Esophagus muscularis mucosa (tissue), 3 donors: ENCODE measurements around the gene STX8.

Experiments used
- CTCF ChIP-seq, 3 experiments: fragments of 200-600 bp in 2 of 3; fragments of 450-650 bp in 1 of 3; sonication (generic) in 2 of 3; IDR thresholded peaks; one replicate each; pipeline ENCODE4 v1.5.1; 2017 to 2019; ENCODE audit warnings: antibody characterized with exemption in 3 of 3, mild to moderate bottlenecking in 2 of 3, moderate library complexity in 1 of 3
- POLR2AphosphoS5 ChIP-seq, 2 donors: sonication (generic); formaldehyde crosslinking; IDR thresholded peaks; one replicate each; pipeline ENCODE4 v1.6.1; 2017; ENCODE audit warnings: antibody characterized with exemption in 2 of 2

GRCh38 chr17:9402590-9403199, 172.9 kb downstream of the STX8 start:
- TF ChIP-seq CTCF (IDR thresholded peaks at IDR 0.05), result peak in 2 of 3 experiments; percentile 15 to 47
- no peak for TF ChIP-seq POLR2AphosphoS5 (IDR thresholded peaks at IDR 0.05)
